SK-N-SH (cell line): Measurements from ENCODE around the gene RNFT2. TPM values are rescaled to one million over a fixed set of nuclear protein-coding genes. Genes with fewer than 3 reads are reported as not detected.

ENCODE experiments used
- CTCF ChIA-PET: fragments of 300-600, 350-600 bp; formaldehyde crosslinking; extraction: SDS; loops from one replicate; lab custom pipeline; 2021; lab: Yijun Ruan, JAX
- POLR2A ChIA-PET: fragments of 350-600 bp; sonication (Branson Sonifier 250); formaldehyde crosslinking; extraction: SDS; loops from one replicate; lab custom pipeline; 2020; ENCODE audit warnings: antibody characterized with exemption, inconsistent platforms; lab: Yijun Ruan, JAX
- DNase-seq: peaks from one replicate; pipeline ENCODE4 v3.0.0; 2012
- H2AFZ ChIP-seq: fragments of 200-600 bp; sonication (generic); 2 replicates; pipeline ENCODE4 v1.8.1; 2016; ENCODE audit warnings: antibody characterized with exemption, mild to moderate bottlenecking, low read depth
- H3F3A ChIP-seq: fragments of 200-600 bp; sonication (generic); replicated peaks from 2 replicates; pipeline ENCODE3; 2016; ENCODE audit warnings: antibody characterized with exemption, mild to moderate bottlenecking; ENCODE audit not compliant: insufficient read depth
- H3K27ac ChIP-seq, 2 experiments: fragments of 200-500 bp in 1 of 2; fragments of 200-600 bp in 1 of 2; sonication (Bioruptor generic) in 1 of 2; sonication (generic), shearing (Covaris generic) in 1 of 2; 2 replicates each; pipeline versions ENCODE4 v1.5.1 to v1.6.1; 2014 to 2016; ENCODE audit warnings: low read depth in 2 of 2, inconsistent platforms in 1 of 2, low read length in 1 of 2, mild to moderate bottlenecking in 1 of 2, mixed read lengths in 1 of 2
- H3K27me3 ChIP-seq: fragments of 200-600 bp; sonication (generic), shearing (Covaris generic); 2 replicates; pipeline ENCODE4 v1.6.1; 2016; ENCODE audit warnings: mixed run types; ENCODE audit not compliant: insufficient read depth
- H3K36me3 ChIP-seq, 2 experiments: fragments of 200-500 bp in 1 of 2; fragments of 200-600 bp in 1 of 2; sonication (Bioruptor generic) in 1 of 2; sonication (generic) in 1 of 2; replicated peaks in 1 of 2; 2 replicates each; pipeline versions ENCODE3 to v1.5.1; 2014 to 2016; ENCODE audit warnings: low read length in 1 of 2, mild to moderate bottlenecking in 1 of 2; ENCODE audit not compliant: insufficient read depth in 2 of 2, control insufficient read depth in 1 of 2
- H3K4me1 ChIP-seq, 2 experiments: fragments of 200-500 bp in 1 of 2; fragments of 200-600 bp in 1 of 2; sonication (Bioruptor generic) in 1 of 2; sonication (generic), shearing (Covaris generic) in 1 of 2; 2 replicates each; pipeline versions ENCODE4 v1.5.1 to v1.6.1; 2014 to 2016; ENCODE audit warnings: low read depth in 1 of 2, low read length in 1 of 2, mixed run types in 1 of 2; ENCODE audit not compliant: insufficient read depth in 2 of 2, control insufficient read depth in 1 of 2
- H3K4me2 ChIP-seq: fragments of 200-600 bp; sonication (generic), shearing (Covaris generic); 2 replicates; pipeline ENCODE4 v1.6.1; 2017; ENCODE audit warnings: mixed run types
- H3K4me3 ChIP-seq, 2 experiments: fragments of 200-500 bp in 1 of 2; fragments of 200-600 bp in 1 of 2; sonication (Bioruptor generic) in 1 of 2; sonication (generic), shearing (Covaris generic) in 1 of 2; 2 replicates each; pipeline versions ENCODE4 v1.5.1 to v1.8.1; 2014 to 2016; ENCODE audit warnings: low read depth in 2 of 2, inconsistent platforms in 1 of 2, low read length in 1 of 2, mild to moderate bottlenecking in 1 of 2, mixed read lengths in 1 of 2, moderate library complexity in 1 of 2
- H3K79me2 ChIP-seq: fragments of 200-600 bp; sonication (generic); 2 replicates; pipeline ENCODE4 v1.8.1; 2017; ENCODE audit warnings: mild to moderate bottlenecking; ENCODE audit not compliant: insufficient read depth
- H3K9ac ChIP-seq: fragments of 200-600 bp; sonication (generic); 2 replicates; pipeline ENCODE4 v1.6.1; 2017; ENCODE audit warnings: mixed run types
- H3K9me2 ChIP-seq: fragments of 200-600 bp; sonication (generic); 2 replicates; pipeline ENCODE4 v1.6.1; 2017; ENCODE audit warnings: mixed run types
- H3K9me3 ChIP-seq: fragments of 200-600 bp; sonication (generic); 2 replicates; pipeline ENCODE4 v1.6.1; 2017; ENCODE audit warnings: mixed run types, mild to moderate bottlenecking, moderate library complexity
- H4K20me1 ChIP-seq: fragments of 200-600 bp; sonication (generic); 2 replicates; pipeline ENCODE4 v1.6.1; 2017; ENCODE audit warnings: mild to moderate bottlenecking, mixed run types; ENCODE audit not compliant: insufficient read depth
- EP300 ChIP-seq, 2 experiments: IDR thresholded peaks; 2 replicates each; pipeline versions ENCODE4 v1.4.0 to v1.6.1; 2012; ENCODE audit warnings: borderline replicate concordance in 1 of 2, low read depth in 1 of 2, low read length in 1 of 2
- FOXJ3 ChIP-seq: sonication (generic); formaldehyde crosslinking; IDR thresholded peaks from 2 replicates; pipeline ENCODE4 v1.5.1; 2020; ENCODE audit warnings: mild to moderate bottlenecking, missing genetic modification reagents
- GABPA ChIP-seq: IDR thresholded peaks from 2 replicates; pipeline ENCODE4 v1.4.0; 2012; ENCODE audit warnings: low read depth, mild to moderate bottlenecking
- IRF3 ChIP-seq: fragments of 150-350 bp; IDR thresholded peaks from 2 replicates; pipeline ENCODE4 v1.6.1; 2016; ENCODE audit warnings: mild to moderate bottlenecking, low read depth, low read length
- JUND ChIP-seq: IDR thresholded peaks from 2 replicates; pipeline ENCODE4 v1.4.0; 2012
- REST ChIP-seq: IDR thresholded peaks from 2 replicates; pipeline ENCODE4 v1.6.1; 2012; ENCODE audit warnings: mild to moderate bottlenecking, low read depth, low read length, moderate library complexity
- TAF1 ChIP-seq: IDR thresholded peaks from 2 replicates; pipeline ENCODE4 v1.6.1; 2012; ENCODE audit warnings: low read depth, mild to moderate bottlenecking, low read length, moderate library complexity, borderline replicate concordance
- WGBS: methylation state at CpG from one replicate; pipeline ENCODE4 v1.1.6; 2017; ENCODE audit warnings: low lambda C conversion rate; 5-methylcytosine and 5-hydroxymethylcytosine counted together
- polyA plus RNA-seq, 3 experiments: library from polyadenylated mRNA; depleted of rRNA; stranded (reverse); fragments of >200 nt; gene quantifications; 2 replicates each; pipeline ENCODE4 v1.2.3, GENCODE V29; 2012

Gene RNFT2
- polyA plus RNA-seq, 1 of the 3 experiments (the other 2 are of a cell fraction) = 3.8 TPM

- H3K36me3 ChIP-seq = no peaks in the 10 kb centered on the region
Measured at GRCh38 chr12:116812238-116812637, 74.1 kb downstream of the RNFT2 start.

More at GRCh38 chr12:116812238-116812637, 74.1 kb downstream of the RNFT2 start:
- no peak for TF ChIP-seq GABPA
- TF ChIP-seq JUND = no peak
- TF ChIP-seq REST = no peak
- TF ChIP-seq FOXJ3 = no peak
- no peak for TF ChIP-seq IRF3
- TF ChIP-seq EP300 (IDR thresholded peaks at IDR 0.05; ENCODE audit: borderline replicate concordance in 1 of 2, low read depth in 1 of 2, low read length in 1 of 2) = no peak
- TF ChIP-seq TAF1 = no peak
- no peaks in the 10 kb centered on the region for H3K27me3 ChIP-seq
- H3K4me3 ChIP-seq = no peak overlapping the region
- no peak overlapping the region for H3K9ac ChIP-seq
- ChIA-PET POLR2A (no interaction called here), CTCF (no interaction called here)
- no peak overlapping the region for H2AFZ ChIP-seq
- no peaks in the 10 kb centered on the region for H3K79me2 ChIP-seq
- WGBS = 92% methylated on average over 10 of the region's 10 CpGs
- H3K4me1 ChIP-seq = no peaks in the 10 kb centered on the region
- peaks cover 4% of the 10 kb centered on the region for H3F3A ChIP-seq
- no peaks in the 10 kb centered on the region for H3K9me2 ChIP-seq
- H3K4me2 ChIP-seq = no peak overlapping the region
- H3K9me3 ChIP-seq = no peaks in the 10 kb centered on the region
- no peak for DNase-seq
- no peak overlapping the region for H3K27ac ChIP-seq
- no peaks in the 10 kb centered on the region for H4K20me1 ChIP-seq
